ENCODE measurements around the gene OGFOD3.

The OGFOD3 gene

DNA sequence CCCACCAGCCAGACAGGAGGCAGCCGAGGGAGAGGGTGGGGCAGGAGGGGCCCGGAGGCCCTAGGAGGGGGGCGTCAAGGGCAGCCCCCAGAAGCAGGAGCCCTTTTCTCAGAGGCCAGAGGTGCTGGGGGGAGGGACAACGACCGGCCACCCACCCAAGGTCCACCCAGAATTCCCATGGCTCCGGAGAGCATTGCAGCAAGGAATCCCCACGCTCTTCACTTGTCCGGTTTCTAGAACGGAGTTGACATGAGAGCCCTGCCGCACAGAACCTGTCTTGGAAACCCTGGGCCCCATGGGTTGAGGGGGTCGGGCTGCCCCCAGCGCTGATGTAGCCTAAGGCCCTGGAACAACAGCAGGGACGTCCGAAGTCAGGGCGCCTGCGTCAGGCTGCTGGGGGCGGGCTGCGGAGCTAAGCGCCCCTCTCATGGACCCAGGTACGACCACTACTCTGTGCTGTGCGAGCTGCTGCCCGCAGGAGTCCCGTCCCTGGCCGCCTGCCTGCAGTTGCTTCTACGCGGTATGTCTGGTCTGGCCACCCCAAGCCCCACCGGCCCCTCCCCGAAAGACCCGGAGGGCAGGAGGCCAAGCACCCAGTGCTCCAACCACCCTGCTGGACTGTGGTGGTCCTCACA, 20.9 kb upstream of the OGFOD3 start:
- TF ChIP-seq, protein P1, sequence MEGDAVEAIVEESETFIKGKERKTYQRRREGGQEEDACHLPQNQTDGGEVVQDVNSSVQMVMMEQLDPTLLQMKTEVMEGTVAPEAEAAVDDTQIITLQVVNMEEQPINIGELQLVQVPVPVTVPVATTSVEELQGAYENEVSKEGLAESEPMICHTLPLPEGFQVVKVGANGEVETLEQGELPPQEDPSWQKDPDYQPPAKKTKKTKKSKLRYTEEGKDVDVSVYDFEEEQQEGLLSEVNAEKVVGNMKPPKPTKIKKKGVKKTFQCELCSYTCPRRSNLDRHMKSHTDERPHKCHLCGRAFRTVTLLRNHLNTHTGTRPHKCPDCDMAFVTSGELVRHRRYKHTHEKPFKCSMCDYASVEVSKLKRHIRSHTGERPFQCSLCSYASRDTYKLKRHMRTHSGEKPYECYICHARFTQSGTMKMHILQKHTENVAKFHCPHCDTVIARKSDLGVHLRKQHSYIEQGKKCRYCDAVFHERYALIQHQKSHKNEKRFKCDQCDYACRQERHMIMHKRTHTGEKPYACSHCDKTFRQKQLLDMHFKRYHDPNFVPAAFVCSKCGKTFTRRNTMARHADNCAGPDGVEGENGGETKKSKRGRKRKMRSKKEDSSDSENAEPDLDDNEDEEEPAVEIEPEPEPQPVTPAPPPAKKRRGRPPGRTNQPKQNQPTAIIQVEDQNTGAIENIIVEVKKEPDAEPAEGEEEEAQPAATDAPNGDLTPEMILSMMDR (IDR thresholded peaks at IDR 0.05) = no peak

DNA sequence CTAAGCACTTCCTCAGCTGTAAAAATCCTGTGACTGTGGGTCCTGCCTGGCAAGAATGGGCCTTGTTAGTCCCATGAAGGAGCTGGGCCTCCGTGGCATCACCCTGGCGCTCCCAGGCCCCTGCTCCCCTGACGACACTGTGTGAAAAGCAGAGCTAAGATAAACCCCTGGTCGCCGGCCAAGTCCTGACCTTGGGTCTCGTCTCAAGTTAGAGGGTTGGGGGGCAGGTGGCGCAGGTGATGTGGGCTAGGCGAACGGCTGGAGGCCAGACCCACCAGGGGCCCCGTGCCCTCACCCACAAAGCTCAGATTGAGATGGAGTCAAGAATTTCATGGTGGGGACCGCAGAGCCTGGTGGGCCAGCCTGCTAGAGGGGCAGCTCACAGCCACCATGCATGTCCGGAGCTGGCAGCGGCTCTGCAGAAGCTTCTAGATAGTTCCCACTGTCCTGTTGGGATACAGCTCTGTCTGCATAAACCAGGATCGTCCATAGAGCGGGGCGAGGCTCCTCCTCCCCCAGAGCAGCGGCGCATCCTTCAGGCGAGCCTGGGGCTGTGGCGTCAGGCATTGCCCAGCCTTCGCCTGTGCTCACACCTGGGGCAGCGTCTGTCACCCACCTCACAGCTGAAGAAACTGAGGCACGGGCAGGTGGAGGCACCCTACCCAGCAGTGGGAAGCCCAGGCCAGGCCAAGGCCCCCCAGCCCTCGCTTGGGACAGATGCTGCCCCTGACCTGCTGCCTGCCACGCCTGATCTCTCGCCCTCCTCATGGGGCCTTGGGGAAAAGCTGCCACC, 20.2 kb upstream of the OGFOD3 start:
- TF ChIP-seq, protein P1 (IDR thresholded peaks at IDR 0.05) = no peak

DNA sequence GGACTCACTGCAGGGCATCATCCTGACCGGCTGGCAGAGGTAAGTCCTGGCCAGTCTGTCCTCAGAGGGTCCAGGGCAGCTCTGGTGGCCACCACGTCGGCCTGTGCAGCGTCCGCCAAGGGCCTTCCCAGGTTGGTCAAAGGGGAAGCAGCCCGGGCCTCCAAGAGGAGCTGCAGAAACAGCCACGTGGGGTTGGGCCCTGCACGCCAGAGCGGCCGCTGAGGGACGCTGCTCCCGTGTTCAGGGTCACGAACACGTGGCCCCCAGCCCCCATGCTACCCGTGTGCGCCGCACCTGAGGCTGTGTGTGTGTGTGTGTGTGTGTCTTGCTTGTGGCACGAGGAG, 18.9 kb upstream of the OGFOD3 start:
- TF ChIP-seq, protein P1 (IDR thresholded peaks at IDR 0.05) = no peak

DNA sequence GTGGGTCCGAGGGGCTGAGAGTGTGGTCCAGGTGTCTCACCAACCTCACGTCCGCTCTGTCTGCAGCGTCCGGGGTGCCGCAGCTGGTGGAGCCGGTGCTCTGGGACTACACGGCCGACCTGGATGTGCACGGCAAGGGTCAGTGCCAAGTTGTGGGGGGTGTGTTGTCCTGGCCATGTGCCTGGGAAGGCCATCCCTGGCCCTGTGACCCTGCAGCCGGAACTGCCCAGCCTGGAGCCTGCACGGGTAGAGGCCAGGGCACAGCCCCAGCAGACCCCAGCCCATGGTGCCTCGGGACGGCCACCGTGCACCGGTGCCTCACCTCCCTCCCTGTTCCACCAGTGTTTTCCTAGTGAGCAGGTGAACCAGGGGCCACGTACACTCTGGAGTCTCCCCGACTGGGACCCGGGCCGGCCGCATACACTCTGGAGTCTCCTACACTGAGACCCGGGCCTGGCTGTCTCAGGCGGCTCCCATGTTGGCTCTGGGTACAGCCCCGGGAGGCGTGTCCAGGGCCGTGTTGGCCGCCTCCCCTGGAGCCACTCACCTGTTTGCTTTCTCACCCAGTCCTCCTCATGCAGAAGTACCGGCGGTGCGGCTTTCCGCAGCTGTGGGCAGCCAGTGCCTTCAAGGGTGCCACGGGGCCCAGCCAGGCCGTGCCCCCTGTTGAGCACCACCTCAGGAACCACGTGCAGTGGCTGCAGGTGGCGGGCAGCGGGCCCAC, 18.4 kb upstream of the OGFOD3 start:
- TF ChIP-seq, protein P1 (IDR thresholded peaks at IDR 0.05) = no peak

DNA sequence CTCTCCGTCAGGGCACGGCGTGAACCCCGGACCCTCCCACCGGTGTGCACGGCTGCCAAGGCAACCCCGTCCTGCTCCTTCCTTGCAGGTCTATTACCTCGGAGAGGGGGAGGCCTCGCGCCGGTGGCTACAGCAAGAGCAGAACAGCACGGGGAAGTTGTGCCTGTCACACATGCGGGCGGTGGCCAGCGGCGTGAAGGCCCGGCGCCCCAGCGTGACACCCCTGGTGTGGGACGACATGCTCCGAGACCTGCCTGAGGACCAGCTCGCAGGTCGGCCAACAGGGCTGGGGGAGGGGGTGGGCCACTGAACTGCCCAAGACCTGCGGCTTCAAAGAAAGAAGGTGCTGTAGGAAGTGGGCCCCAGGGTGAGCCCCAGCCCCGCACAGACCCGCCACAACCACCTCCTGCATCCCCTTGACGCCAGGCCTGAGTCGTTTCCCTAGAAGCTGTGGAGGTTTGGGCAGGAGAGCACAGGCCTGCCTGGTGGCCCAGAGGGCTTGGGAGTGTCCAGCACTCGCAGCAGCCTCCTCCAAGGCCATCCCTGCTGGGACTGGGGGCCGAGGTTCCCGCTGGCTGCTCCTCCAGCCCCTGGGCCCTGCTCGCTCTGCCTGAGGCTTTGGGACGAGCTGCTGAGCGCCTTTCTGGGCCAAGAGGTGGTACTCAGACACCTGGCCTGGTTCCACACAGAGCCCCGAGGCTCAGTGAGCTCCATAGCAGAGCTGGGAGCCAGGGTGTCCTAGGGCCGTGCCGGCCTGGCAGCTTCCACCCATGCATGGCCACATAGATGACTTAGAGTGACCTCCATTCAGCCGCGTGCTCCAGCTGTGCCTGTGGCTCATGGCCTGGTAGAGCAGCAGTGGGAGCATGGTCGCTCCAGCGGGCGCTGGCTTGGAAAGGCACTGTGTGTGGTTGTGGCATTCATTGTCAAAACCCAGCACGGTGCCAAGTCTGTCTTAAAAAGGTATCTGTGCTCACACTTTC, 17.5 kb upstream of the OGFOD3 start:
- TF ChIP-seq, protein P1 (IDR thresholded peaks at IDR 0.05) = no peak

DNA sequence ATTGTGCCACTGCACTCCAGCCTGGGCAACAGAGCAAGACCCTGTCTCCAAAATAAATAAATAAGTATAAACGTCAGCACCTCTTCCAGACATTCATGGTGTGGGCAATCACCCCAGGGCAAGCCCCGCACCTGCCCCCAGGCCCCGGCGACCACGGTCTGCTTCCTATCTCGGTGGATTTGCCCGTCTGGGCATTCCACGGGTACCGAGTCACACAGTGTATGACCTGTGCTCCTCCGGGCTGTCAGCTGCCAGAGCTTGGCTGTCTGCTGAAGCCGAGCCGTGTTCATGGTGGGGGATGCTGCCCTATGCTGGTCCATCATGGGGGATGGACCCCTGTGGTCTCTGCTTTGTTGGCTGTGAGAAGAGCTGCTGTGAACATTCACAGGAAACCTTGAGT, 16.7 kb upstream of the OGFOD3 start:
- TF ChIP-seq, protein P1 (IDR thresholded peaks at IDR 0.05) = no peak

DNA sequence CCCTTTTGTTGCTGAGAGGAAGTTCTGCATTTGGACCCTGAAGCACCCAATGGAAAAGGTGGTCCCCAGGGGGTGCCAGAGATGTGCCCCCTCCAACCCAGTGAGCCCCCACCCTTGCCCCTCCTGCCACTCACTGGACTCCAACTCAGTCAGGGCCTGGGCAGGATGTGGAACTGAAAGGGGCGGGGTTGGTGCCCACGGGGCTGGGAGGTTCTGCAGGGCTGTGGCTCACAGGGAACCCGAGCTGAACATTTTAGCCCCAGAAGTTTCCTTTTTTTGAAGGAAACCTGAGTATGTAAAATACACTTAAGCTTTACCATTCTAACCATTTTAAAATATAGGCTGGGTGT, 15.8 kb upstream of the OGFOD3 start:
- TF ChIP-seq, protein P1 (IDR thresholded peaks at IDR 0.05) = no peak
